ENCODE data around the gene ZNF648.
A peak's percentile ranks its signal among the peaks of the same experiment; 100 is the strongest.
"Not testable (repeated sequence)": the region's sequence is repeated elsewhere in the genome, so short reads cannot be mapped to it uniquely, and the experiment has no call there.

ZNF648 gene

DNA sequence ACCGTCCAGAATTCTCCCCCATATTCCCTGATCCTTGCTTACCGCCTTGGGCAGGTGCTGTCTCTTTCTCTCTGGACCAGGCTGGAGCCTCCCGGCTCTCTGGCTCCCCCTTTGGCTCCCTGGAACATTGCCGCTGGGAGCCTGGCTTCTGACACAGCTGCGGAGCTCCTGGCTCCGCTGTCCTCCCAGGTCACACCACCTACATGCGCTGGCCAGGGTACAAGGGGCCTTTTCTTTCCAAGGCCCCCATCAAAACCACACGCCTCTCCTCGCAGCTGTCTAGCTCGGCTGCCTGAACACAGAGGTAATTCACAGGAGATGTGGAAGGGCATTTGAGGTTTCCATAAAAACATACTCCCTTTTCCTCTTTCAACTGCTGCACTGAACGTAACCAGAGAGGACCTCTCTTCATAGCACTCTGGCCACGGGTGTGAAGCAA is 7.5 kb upstream of the ZNF648 start:
- no peak for DNase-seq

DNA sequence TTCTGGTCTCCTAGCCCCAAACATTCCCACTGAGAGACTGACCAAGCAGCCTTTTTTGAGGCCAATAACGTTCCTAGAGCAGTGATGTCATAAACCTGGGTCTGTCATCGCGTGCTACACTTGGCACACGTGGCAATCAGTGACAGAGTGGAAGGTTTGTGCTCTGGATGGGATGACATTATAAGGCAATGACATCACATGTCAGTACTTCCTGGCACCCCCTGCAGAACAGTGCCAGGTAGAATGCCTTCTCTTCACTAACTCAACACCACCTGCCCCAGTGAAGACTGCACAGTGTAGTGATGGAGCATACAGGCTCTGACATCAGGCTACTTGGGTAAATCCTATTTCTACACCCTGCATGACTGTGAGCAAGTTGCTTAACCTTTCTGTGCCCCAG is 5.4 kb upstream of the ZNF648 start:
- no peak for DNase-seq

DNA sequence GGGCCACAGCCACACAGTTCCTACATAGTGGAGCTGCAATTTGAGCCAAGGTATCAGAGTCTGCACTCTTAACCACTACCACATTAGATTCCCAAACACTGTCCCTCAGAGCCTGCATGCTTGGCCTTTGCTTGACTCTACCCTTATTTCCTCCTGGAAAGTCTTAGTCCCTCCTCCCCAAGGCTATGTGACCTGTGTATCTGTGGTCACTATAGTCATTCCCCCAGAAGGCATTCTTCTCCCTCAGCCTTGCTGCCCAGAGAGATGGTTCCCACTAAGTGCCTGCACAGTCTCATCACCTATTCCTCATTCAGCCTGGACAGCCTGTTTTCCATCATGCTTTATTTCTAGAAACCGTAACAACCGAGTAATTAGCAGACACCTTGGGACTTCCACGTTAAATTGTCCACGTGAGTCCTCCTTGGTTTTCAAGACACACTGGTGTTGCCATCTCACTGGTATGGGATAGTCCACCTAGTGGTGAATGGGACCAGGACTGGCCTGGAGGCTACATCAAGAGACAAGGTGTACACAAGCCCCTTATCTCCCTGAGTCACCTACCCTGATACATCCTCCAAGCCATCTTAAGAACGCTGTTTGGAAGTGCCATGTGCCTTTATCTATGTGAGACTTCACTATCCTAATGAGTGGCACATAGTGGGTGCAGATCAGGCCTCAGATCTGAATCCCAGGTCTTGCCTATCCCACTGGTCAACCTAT is 3.8 kb upstream of the ZNF648 start:
- DNase-seq = no peak

DNA sequence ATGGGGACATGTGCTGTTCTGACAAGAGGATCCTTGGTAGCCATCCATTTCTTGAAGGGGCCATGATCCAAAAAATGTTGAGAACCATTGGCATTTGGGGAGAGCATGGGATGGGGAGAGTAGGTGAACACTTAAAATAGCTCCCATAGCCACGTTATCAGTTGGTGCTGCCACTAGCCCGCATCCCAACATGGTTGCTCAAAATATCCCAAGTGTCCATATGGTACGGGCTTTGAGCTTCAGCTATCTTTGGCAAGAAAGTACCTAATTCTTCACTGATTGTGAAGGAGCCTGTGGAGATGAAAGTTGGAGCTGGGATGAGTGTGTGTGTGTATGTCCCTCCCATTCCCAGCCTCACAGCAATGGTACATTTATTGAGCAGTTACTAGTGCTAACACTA is 3.1 kb upstream of the ZNF648 start:
- DNase-seq = no peak

DNA sequence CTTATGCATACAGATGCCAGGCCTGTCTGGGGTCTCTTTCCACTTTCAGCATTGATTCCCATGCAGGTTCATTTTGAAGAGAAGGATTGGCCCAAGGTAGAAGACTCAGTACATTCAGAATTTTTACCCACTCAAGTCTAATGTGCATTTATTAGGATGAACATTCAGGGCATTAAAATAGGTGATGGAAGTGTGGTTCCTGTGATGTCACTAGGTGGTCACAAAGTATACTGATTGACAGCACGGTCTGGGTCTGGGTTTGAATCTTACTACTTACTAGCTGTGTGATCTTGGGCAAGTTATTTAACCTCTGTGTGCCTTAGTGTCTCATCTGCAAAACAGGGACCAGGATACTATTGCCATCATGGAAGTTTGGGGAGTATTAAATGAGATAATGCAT is 711 bp upstream of the ZNF648 start:
- no peak for DNase-seq

DNA sequence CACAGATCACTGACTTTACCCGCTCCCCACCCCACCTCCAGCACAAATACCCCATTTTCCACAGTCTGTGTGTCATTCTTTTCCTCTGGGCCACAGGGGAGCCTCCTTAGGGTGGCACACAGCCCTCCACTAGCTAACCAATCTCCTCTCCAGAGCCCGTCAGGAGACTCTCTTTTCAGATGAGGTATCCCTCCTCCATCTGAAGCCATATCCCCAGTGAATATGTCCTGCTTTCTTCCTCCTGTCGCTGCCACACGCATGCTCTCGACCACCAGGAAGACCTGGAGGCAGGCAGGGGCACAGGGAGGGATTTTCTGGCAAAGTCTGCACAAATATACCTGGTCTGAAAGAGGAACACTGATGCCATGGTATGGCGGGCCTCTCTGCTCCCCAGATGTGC is 635 bp downstream of the ZNF648 start:
- DNase-seq = no peak

DNA sequence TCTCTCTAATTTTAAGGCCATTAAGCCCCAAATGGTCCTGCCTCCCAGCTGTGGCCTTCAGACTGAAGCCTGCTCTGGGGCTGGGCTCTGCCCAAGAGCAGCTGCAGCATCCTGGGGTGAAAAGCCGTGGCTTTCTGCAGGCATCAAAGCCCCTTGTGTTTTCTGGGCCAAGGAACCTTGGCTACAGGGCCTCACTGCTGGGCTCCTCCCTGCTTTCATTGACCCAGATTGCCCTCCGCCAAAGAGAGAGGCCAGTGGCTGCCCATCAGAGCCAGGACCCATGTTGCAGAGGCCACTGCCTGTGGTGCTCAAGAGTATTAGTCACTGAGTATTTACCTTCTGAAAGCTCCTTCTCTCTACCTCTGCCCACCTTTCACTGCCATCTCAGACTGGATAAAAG is 1.6 kb downstream of the ZNF648 start:
- no peak for DNase-seq

DNA sequence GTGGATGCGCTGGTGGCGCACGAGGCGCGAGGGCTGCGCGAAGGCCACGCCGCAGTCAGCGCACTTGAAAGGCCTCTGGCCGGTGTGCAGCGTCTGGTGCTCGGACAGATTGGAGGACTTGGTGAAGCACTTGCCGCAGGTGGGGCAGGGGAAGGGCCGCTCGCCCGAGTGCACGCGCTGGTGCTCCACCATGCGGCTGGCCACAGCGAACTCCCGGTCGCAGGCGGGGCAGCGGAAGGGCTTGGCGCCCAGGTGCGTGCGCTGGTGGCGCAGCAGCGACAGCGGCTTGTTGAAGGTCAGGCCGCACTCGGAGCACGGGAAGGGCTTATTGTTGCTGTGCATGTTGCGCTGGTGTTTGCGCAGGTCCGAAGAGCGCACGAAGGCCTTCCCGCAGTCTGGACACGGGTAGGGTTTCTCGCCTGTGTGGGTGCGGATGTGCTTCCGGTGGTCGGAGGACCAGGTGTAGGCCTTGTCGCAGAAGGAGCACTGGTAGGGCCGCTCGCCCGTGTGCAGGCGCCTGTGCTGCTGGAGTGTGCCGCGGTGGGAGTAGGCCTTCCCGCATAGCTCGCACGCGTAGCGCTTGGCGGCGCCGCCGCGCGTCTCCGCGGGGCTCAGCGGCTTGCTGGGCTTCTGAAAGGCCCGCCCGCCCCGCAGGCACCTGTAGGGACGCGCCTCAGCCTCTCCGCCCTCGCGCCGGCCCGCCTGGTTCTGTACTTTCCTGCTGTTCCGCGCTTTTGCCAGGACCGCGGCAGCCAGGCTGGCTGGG is 4.7 kb downstream of the ZNF648 start:
- DNase-seq = no peak

DNA sequence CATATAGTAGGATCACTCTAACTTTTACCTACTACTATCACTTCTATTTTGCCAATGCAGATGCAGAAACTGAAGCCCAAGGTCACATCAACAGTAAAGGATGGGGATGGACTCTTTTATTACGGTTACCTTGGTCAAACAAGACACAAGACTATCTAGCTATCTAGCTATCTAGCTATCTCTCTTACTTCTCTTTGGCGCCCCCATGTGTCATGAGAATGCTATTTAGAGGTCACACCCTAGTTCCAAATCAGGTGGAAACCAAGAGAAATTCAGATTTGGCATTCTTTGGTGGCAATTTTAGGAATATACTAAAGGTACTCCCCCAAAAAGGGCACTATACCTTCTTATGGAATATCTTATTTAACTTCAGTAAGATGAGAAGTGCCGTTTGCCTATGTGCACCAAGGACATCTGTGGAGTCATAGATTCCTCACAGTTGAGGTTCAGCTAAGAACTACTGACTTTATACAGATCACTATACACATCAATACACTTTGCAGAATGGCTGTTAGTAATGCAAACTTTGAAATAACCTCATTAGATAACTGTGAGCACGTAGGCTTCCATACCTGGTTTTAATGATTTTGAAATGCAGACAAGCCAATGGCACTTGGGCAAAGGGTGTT is 6.7 kb downstream of the ZNF648 start:
- DNase-seq = peak; percentile 64

DNA sequence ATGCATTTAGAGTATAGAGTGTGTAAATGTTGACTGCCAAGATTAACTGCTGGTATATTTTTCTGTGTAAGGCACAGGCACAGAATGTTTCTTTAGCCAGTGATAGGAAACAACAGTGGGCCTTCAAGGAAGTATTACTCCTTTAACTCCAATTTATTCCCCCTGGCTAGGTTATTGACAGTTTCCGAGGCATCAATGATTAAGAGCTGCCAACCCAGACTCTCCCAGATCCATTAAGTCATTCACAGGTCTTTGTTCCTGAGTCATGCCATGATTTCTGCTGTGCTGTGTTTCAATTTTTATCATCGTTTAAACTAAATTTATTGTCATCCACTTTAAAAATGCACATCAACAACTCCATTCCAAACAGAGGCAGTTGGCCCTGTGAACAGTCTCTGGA is 9.2 kb downstream of the ZNF648 start:
- no peak for DNase-seq

DNA sequence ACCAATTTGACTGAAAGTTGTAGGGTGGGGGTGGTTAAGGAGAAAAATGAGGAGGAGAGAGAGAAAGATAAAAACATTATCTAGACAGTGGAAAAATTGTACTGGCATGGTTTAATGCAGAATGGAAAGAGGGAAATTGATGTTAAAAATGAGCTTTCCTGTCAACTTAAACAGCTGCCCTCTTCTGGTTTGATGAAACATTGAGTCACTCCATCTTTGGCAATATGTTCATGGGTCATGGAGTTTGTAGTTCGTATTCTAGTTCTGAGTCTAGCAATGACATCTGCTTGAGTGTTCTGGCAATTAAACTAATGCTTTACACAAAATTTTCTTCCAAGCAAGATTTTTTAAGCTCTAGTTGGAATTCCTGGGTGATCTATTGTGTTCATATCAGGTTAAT is 9.6 kb downstream of the ZNF648 start:
- DNase-seq = no peak

DNA sequence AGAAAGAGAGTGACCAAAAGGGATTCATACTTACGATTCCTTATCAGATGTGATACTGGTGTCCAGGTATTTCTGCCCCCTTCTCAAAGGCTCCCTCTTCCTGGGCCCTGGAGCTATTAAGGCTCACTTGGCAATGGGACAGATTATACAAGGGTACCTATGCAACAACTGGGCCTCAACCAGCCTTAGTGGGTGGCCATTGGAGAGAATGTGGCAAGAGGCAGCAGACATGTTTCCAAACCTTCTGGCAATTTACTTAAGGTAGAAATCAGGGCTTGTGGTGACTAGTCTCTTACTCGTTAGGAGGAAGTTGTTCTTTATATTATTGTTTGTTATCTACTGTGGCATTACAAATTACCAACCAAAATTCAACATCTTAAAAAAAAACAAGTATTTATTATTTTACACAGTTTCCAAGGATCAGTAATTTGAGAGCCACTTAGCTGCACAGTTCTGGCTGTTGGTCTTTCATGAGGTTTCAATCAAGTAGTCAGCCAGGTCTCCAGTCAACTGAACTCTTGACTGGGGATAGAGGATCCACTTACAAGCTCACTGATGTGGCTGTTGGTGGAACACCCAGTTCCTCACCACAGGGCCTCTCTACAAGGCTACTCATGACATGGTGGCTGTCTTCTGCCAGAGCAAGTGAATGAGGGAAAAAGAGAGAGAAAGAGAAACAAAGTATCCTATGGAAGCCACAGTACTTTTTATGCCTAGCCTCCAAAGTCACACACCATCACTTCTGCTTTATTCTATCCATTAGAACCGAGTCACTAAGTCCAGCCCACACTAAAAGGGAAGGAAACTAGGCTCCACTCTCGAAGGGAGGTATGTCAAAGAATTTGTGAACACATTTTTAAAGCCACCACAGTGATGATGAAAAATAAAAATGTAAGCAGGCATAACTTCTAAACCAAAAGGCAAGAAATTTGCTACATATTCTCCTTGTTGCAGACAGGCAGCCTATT is 10.7 kb downstream of the ZNF648 start:
- no peak for DNase-seq

DNA sequence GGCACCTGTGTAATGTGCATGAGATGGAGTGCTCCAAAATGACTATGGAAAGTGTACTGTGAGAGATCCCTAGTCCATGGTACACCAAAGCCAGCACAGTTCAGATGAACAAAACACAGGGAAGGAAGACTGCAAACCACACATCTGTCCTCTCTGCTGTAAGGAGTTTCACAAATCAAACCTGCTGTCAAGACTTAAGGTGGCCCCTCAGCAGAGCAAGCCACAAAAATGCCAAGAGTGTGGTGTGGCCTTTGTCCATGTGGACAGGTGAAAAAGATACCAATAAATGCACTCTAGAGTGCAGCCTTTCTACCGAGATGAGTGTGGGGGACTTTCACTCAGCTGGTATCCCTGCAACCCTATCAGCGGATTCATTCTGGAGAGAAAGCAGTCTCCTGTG is 12.9 kb downstream of the ZNF648 start:
- no peak for DNase-seq

DNA sequence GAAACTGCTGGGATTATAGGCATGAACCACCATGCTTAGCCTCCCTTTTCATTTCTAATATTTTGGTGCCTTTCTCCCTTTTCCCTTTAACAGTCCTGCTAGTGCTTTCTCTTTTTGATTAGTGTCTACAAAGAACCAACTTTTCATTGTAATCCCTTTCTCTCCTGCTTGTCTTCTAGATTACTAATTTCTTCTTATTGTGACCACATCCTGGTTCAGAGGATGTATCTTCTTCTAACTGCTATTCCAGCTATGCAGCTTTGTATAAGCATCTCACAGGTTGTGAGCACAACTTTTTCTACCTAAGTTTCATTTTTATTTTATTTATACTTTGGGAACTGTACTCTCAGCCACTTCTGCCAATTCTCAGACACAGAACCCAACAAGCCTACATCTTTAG is 14.7 kb downstream of the ZNF648 start:
- DNase-seq = no peak

DNA sequence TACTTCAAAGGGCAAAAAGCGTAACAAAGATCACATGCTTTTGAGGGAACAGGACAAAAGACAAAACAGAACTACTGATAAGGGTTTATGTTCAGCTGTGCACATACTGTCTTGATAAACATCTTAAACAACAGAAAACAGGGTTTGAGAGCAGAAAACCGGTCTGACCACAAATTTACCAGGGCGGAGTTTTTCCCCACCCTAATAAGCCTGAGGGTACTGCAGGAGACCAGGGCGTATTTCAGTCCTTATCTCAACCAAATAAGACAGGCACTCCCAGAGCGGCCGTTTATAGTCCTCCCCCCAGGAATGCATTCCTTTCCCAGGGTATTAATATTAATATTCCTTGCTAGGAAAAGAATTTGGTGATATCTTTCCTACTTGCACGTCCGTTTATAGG is 16.0 kb downstream of the ZNF648 start:
- DNase-seq = not testable (repeated sequence)

DNA sequence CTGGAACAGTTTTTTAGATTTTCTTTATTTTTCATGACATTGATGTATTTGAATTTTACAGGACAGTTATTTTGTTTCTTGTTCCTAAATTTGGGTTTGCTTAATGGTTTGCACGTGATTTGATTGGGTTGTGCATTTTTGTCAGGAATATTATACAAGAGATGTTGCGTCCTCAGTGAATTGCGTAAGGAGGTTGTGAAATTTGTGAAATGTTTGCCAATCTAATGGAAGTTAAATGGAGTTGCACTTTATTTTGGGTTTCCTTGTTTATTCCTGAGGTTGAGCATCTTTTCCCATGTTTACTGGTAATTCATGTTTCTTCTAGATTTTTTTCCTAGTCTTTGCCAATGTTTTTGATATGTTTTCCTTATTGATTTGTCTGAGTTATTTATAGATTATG is 19.9 kb downstream of the ZNF648 start:
- no peak for DNase-seq

DNA sequence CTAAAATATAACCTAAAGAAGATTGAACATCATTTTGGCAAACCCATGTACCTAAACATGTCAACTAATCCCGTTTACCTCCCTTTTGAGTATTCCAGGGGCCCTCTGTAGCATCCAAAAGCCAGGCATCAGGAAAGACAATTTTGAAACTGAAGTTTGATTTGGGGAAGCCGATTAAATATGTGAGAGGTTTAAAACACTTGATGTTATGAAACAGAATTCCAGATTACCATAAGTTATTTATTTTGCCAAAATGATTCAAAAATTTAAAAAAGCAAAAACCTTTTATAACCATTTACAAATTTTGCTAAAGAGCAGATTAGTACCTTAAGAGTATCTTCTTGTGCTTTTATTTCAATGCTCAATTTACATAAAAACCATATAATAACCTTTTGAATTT is 23.3 kb downstream of the ZNF648 start:
- no peak for DNase-seq

DNA sequence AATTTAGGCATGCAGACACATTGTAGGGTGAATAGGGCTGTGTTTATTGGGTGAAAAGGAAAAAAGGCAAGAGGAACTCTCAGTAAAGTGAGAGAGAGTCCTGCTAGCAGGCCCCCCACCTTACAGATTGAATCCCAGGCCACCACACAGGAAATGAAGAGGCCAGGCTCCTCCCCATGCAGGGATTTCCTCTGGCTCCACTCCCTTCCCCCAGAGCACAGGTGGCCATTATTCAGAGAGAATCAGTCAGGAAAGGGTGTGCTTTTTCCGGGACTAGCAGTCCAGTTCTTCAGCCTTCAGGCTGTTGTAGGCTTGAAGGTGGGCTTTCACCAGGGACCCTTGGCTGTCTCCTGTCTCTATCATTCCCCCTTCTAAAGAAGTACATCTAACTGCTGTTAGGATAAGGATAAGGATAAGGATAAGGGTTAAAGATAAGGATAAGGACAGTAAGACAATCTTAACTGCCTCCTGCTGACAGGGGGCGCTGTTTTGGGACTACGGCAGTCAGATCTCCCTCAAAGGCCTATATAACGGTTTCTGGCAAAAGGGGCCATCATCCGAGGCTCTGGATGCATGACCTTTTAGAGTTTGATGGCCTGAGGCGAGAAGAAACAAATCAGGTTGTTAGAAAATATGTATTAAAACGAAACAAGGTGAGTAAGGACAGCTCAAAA is 26.3 kb downstream of the ZNF648 start:
- no peak for DNase-seq

DNA sequence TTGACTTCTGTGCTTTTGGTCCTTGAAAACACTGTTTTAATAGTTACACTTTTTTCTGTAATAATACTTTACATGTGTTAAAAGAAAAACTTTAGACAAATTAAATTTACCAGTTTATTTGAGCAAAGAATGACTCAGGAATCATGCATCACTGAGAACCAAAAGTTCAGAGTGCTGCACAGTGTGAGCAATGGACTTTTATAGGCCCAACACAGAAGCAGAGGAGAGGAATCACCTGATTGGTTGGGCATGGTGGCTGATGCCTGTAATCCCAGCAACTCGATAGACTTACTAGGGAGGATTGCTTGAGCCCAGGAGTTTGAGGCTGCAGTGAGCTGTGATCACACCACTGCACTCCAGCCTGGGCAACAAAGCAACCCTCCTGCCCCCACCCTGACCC is 29.3 kb downstream of the ZNF648 start:
- no peak for DNase-seq

DNA sequence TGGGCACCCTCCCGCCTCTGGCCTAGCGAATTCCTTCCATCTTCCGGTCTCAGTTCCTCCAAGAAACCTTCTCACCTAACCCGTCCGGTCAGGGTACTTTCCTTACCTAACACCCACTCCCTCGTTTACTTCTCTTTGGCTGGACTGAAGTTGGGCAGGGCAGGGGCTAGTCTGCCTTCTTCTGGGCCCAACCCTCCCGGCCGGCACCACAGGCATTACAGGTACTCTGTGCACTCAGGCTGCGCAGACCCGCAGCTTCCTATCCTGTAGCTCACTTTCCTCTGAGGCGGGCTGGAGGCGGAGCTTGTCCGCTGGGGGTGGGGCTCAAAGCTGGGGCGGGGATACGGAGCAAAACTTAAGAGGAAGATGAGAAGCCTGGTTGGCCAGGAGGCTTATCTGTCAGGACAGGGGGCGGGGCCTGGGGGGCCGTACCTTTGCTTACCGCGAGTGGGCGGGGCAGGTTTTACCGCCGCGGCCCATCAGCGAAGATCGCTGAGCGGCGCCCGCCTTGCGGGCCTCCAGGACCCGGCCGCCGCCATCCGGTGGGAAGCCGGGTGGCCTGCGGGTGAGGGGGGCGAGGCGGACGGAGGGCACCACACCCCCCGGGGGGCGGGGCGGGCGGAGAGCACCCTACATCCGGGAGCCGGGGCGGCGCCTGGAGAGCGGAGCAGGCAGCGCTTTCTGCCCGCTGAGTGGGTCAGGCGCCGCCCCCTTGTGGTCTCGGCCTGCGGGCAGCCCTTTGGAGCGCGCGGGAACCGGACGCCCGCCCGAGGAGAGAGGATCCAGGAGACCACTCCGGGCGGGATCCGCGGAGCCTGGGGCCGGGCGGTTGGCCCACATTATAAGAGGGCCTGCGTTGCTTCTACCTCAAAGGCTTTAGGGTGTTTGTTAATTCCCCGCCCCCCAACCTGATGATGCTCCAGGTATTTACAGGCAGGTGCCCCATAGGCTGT is 31.9 kb downstream of the ZNF648 start:
- peak; percentile 98 for DNase-seq

DNA sequence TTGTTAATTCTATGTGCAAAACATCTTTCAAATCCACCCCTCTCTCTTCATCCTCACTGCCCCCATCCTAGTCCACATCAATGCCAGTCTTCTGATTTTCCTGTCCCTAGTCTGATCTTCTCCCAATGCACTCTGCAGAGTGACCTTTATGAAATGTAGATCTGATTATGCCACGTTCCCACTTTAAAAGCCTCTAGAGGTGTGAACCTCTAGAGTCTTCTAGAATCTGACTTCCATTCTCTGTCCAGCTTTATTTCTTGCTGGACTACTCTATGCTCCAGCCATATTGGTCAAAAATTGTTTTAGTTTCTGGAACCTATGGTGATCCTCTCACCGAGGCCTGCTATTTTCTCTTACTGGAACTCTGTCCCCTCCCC is 32.5 kb downstream of the ZNF648 start:
- DNase-seq = no peak

Data from CD4-positive, alpha-beta T cell treated with Interleukin-21 for 1 hour (primary cell).